ENCODE measurements around the gene NDRG2.

Gene NDRG2

GRCh38 chr14:21054768-21055145, 29.9 kb upstream of the NDRG2 start:
- H3K4me3 ChIP-seq (ENCODE audit: low read length), result no peak overlapping the region
- TF ChIP-seq CTCF (conservative IDR thresholded peaks at IDR 0.05; ENCODE audit: low read depth, low read length), result no peak
- DNase-seq (ENCODE audit: low read depth), result no peak

GRCh38 chr14:21054123-21054767, 29.4 kb upstream of the NDRG2 start:
- TF ChIP-seq CTCF (conservative IDR thresholded peaks at IDR 0.05; ENCODE audit: low read depth, low read length), result no peak
- H3K4me3 ChIP-seq (ENCODE audit: low read length), result no peak overlapping the region
- DNase-seq (ENCODE audit: low read depth), result no peak

GRCh38 chr14:21053184-21054122, 28.6 kb upstream of the NDRG2 start:
- no peak for TF ChIP-seq CTCF (conservative IDR thresholded peaks at IDR 0.05; ENCODE audit: low read depth, low read length)
- no peak overlapping the region for H3K4me3 ChIP-seq (ENCODE audit: low read length)
- DNase-seq (ENCODE audit: low read depth), result no peak

- TF ChIP-seq CTCF (conservative IDR thresholded peaks at IDR 0.05; ENCODE audit: low read depth, low read length), result no peak
- H3K4me3 ChIP-seq (ENCODE audit: low read length), result no peak overlapping the region
- DNase-seq (ENCODE audit: low read depth), result no peak
These were observed 25.7 kb upstream of the NDRG2 start for GRCh38 chr14:21050597-21050996.

GRCh38 chr14:21049271-21049673, 24.4 kb upstream of the NDRG2 start:
- H3K4me3 ChIP-seq (ENCODE audit: low read length), result no peak overlapping the region
- DNase-seq (ENCODE audit: low read depth), result no peak
- no peak for TF ChIP-seq CTCF (conservative IDR thresholded peaks at IDR 0.05; ENCODE audit: low read depth, low read length)

GRCh38 chr14:21048638-21049037, 23.8 kb upstream of the NDRG2 start:
- H3K4me3 ChIP-seq (ENCODE audit: low read length), result no peak overlapping the region
- TF ChIP-seq CTCF (conservative IDR thresholded peaks at IDR 0.05; ENCODE audit: low read depth, low read length), result no peak
- no peak for DNase-seq (ENCODE audit: low read depth)
